NCI-H748 (cell line): Measurements from ENCODE around the gene U2AF1L4.

Experiments used
- DNase-seq: peaks from one replicate; lab custom pipeline; 2025; ENCODE audit not compliant: unreplicated experiment; lab: John Stamatoyannopoulos, UW

Gene U2AF1L4

GRCh38 chr19:35742121-35742724 lies 3.0 kb downstream of the U2AF1L4 start, which contains the start of gene IGFLR1:
TSS of gene IGFLR1 (minus strand) at chr19:35742452. CDS start at chr19:35741180, 1,272 bp downstream.
- DNase-seq = no peak

- DNase-seq = no peak
These were observed 4.1 kb downstream of the U2AF1L4 start for GRCh38 chr19:35741203-35741515.

- peak; percentile 100 for DNase-seq
These were observed 4.6 kb downstream of the U2AF1L4 start for GRCh38 chr19:35740423-35741202.

- no peak for DNase-seq
These were observed 5.2 kb downstream of the U2AF1L4 start for GRCh38 chr19:35740108-35740422.

GRCh38 chr19:35739275-35740107 lies 5.7 kb downstream of the U2AF1L4 start:
- DNase-seq = no peak

GRCh38 chr19:35738887-35739229 lies 6.4 kb downstream of the U2AF1L4 start:
- no peak for DNase-seq

GRCh38 chr19:35738021-35738886 lies 7.0 kb downstream of the U2AF1L4 start:
- no peak for DNase-seq

- no peak for DNase-seq
These were observed 8.0 kb downstream of the U2AF1L4 start for GRCh38 chr19:35736913-35737886.

- no peak for DNase-seq
These were observed 10.3 kb downstream of the U2AF1L4 start for GRCh38 chr19:35734889-35735288.

GRCh38 chr19:35734273-35734672 lies 10.9 kb downstream of the U2AF1L4 start:
- DNase-seq = no peak

- no peak for DNase-seq
These were observed 11.8 kb downstream of the U2AF1L4 start for GRCh38 chr19:35733180-35734125.

- DNase-seq = no peak
These were observed 12.6 kb downstream of the U2AF1L4 start for GRCh38 chr19:35732540-35733179.

- no peak for DNase-seq
These were observed 13.3 kb downstream of the U2AF1L4 start for GRCh38 chr19:35731779-35732405.

GRCh38 chr19:35731353-35731752 lies 13.9 kb downstream of the U2AF1L4 start:
- DNase-seq = no peak

GRCh38 chr19:35730326-35730725 lies 14.9 kb downstream of the U2AF1L4 start:
- DNase-seq = no peak

GRCh38 chr19:35729763-35730162 lies 15.5 kb downstream of the U2AF1L4 start:
- no peak for DNase-seq

- no peak for DNase-seq
These were observed 16.2 kb downstream of the U2AF1L4 start for GRCh38 chr19:35729021-35729420.
